Stimulated activated CD4-positive, alpha-beta T cell treated with anti-CD3 and anti-CD28 coated beads, TNF-alpha, amount 100 ng/mL, for 4 hours (primary cell): ENCODE results near the gene WDR70.
"Not testable (repeated sequence)": the region's sequence is repeated elsewhere in the genome, so short reads cannot be mapped to it uniquely, and the experiment has no call there.

Experiments used
- DNase-seq, 3 experiments: peaks; one replicate each; pipeline ENCODE4 v3.0.0-alpha.2; 2020; ENCODE audit warnings: low read depth in 3 of 3

The WDR70 gene

DNA sequence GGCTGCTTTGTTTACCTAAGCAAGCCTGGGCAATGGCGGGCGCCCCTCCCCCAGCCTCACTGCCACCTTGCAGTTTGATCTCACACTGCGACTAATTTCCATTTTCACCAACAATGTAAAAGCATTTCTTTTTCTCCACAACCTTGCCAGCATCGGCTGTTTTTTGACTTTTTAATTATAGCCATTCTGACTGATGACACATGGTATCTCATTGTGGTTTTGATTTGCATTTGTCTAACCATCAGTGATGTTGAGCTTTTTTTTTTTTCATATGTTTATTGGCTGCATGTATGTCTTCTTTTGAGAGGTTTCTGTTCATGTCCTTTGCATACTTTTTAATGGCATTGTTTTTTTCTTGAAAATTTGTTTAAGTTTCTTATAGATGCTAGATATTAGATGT lies 300.8 kb downstream of the WDR70 start:
- not testable (repeated sequence) for DNase-seq

DNA sequence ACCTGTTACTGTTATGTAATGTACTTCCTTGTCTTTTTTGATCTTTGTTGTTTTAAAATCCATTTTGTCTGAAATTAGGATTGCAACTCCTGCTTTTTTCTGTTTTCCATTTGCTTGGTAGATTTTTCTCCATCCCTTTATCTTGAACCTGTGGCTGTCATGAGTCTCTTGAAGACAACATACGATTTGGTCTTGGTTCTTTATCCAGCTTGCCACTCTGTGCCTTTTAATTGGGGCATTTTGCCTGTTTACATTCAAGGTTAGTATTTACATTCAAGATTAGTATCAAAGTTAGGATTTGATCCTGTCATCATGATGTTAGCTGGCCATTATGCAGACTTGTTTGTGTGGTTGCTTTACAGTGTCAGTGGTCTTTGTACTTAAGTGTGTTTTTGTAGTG lies 304.0 kb downstream of the WDR70 start:
- DNase-seq = no peak

GRCh38 chr5:37685211-37685610 lies 306.1 kb downstream of the WDR70 start:
- no peak for DNase-seq

GRCh38 chr5:37685816-37686215 lies 306.7 kb downstream of the WDR70 start:
- no peak for DNase-seq

DNA sequence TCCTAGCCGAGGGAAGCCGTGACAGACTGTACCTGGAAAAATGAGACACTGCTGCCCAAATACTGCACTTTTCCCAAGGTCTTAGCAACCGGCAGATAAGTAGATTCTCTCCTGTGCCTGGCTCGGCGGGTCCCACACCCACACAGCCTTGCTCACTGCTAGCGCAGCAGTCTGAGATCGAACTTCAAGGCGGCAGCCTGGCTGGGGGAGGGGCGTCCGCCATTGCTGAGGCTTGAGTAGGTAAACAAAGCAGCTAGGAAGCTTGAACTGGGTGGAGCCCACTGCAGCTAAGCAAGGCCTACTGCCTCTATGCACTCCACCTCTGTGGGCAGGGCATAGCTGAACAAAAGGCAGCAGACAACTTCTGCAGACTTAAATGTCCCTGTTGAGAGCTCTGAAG lies 309.8 kb downstream of the WDR70 start:
- DNase-seq = not testable (repeated sequence)

GRCh38 chr5:37694333-37694732 lies 315.2 kb downstream of the WDR70 start:
- not testable (repeated sequence) for DNase-seq

- no peak for DNase-seq
These were observed 315.7 kb downstream of the WDR70 start for GRCh38 chr5:37694867-37695266.

GRCh38 chr5:37695647-37696046 lies 316.5 kb downstream of the WDR70 start:
- DNase-seq = no peak

DNA sequence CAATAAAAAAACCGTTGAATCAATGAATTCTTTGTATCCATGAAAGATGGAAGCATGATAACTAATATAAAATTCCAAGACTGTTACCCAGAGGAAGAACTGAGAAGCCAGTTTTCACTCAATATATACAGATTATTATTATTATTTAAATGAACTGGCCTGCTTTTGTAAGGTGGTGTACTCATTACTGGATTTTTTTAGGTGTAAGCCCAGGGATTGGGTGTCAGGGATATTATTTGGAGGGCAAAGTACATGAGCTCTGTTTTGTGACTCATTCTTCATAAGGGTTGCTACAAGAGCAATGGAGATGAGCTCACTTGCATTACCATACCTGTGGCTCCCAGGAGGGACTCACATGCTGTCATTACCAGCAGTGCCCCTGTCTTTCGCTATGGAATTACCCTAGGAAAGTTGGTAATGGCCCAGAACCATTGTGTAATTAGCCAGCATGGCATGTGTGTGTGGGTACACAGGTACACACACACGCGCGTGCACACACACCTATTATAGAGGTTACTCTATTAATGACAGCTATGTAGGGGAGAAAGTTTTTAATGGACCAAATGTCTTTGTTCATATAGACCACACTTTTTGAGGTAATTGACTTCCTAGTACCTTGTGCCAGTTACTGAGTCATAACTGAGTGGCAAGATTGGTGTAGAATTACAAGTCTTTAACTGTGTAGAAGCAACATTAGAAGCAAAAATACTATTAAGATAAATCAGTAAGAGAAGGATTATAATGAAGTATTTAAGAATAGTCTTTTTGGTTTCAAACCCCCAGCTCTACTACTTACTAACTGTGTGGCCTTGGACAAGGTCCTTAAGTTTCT lies 317.3 kb downstream of the WDR70 start:
- no peak for DNase-seq

- no peak for DNase-seq
These were observed 322.8 kb downstream of the WDR70 start for GRCh38 chr5:37701868-37702267.

GRCh38 chr5:37703841-37704241 lies 324.7 kb downstream of the WDR70 start:
- no peak for DNase-seq

GRCh38 chr5:37704406-37704805 lies 325.3 kb downstream of the WDR70 start:
- no peak for DNase-seq

- DNase-seq = no peak
These were observed 329.9 kb downstream of the WDR70 start for GRCh38 chr5:37709020-37709419.

DNA sequence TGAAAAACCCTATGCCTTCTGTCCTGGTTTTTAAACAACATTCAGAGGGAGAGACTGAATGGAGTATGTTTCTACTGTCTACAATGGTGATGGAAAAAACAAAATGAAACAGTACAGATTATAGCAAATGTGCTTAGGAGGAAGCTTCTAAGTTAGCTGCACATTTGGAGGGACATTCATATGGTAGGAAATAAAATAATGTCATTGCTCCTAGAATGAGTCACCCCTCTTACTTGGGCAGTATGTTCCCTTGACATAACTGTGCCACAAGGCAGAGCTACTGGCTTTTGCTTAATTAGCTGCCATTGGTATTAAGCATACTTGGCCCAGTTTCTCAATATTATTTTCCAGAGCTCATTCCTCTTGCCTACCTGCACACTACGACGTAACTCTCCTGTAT lies 331.8 kb downstream of the WDR70 start:
- no peak for DNase-seq

- DNase-seq = no peak
These were observed 333.6 kb downstream of the WDR70 start for GRCh38 chr5:37712750-37713149.

DNA sequence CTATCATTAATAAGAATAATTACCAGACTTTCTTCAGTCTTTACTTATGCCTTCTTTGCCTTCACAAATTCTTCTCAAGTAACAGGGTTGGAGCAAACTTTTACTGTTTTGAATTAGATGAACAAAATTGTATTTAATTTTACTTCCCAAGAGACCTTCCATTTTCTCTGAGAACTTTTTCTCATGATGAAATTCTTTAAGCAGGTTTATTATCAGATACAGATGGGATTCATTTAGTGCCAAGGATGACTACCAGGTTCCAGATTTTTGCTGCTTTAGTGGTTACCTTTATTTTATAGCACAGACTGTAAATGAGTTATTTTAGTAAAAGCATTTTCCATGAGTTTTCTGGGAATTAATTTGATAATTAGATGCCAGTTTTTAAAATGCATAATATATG lies 335.6 kb downstream of the WDR70 start:
- no peak for DNase-seq

DNA sequence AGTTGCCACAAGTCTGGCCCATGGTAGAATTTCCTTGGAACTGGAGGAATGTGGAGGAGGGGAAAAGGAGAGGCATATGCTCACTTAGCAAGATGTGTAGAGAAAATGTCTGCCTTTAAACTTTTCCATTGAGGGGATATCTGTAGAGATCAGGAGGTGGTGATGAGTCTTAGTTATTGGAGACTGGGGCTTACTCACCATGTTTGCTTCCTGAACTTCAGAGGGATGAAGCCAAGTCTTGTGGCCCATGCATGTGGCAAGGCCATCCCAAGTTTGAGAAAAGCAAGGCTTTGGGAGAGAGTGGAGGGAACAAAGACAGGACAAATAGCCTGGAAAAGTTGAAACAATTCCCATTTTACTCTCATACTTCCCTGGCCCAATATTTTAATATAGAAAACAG lies 336.2 kb downstream of the WDR70 start:
- no peak for DNase-seq

- no peak for DNase-seq
These were observed 336.9 kb downstream of the WDR70 start for GRCh38 chr5:37715992-37716391.

DNA sequence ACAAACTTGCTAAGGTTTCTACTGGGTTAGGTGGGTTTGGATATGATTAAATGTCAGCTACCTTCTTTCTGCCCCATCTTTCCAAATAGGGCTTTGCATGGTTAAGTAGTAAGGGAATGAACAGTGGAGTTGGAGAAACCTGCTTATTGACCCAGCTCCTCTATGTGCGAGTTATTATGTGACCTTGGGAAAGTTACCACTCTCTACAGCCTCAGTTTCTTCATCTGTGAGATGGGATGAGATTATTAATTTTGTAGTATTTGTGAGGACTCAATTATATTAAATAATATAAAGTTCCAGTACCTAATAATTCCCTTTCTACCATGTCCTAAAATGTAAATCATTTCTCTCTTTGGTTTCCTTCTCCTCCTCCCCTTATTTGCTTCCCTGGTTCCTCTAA lies 337.3 kb downstream of the WDR70 start:
- no peak for DNase-seq

- DNase-seq = no peak
These were observed 338.1 kb downstream of the WDR70 start for GRCh38 chr5:37717276-37717612.

DNA sequence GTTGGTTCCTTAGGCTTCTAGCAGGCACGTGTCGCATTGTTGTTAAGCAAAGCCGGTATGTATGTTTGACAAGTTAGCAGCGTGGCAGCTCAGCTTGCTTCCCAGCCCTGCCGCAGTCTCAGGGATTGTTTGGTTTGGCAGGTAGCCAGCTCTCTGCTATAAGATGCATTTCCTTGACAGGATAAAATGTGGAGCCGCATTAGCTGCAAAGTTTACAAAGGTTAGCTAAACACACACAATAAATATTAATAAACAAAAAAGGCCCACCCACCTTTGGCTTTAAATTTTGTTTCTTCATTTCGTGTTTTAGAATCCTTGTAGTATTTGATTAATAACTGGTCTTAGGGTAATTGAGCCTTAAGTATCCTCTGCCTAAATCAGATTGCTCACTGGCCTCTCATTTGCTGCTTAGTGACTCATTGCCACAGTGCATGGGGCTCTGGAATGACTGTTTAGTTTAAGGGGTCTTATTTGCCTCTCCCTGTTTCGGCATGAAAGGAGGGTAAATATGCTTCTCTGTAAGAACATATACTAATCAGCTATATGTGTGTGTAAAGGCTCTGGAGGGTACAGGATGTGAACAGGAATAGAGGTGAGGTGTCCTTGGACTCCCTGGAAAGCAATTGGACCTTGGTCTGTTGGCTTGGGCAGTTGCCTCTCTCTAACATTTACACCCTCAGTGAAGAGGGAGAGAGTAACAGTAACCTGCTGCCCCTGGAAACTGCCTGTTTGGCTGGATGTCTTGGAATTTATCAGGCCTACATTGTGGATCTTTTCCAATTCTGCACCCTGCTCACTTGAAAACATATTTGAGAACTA lies 338.7 kb downstream of the WDR70 start:
- no peak for DNase-seq

DNA sequence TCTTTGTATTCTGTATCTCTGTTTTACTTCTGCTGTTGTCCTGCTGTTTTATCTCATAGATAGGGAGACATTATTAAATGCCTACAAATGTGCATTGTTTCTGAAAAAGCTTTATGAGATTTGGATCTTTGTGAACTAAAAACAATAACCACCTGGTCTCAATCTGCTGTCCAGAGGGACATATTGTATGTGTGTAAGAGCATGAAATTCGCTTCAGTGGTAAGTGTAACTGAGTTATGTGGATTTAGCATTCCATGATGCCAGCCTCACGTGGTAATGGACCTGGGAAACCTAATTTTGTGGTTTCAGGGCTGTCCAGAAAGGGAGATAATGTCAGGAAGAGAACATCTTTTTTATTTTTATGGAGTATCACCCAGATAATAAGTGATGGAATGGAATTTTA lies 341.4 kb downstream of the WDR70 start:
- no peak for DNase-seq

DNA sequence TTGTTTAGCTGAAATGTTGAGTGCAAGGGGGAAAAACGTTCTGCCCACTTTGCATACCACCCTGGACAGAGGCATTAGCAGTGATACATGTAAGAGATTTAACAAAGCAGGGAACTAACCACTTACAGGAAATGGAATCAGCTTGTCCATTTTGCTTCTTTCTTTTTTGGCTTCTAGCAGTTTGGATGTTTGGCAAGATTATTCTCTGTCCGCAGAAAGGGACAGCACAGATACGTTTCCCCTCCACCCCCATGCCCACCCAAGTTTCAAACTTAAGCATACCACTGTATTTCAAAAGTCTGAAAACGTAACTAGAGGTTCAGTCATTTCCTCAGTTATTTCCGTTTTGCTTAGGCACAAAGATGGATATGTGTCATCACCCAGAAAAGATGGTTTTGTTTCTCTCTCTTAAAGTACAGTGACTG lies 342.3 kb downstream of the WDR70 start:
- no peak for DNase-seq
